WTC11 (cell line): Measurements from ENCODE around the gene EDARADD. TPM values are rescaled to one million over a fixed set of nuclear protein-coding genes. Genes with fewer than 3 reads are reported as not detected.

Source experiments
- ATAC-seq: fragments of 200-7000 bp; cut with Tn5 transposase; 2 replicates; pipeline ENCODE4 v1.10.0; 2021; ENCODE audit warnings: mild to moderate bottlenecking, moderate library complexity
- CTCF ChIA-PET: fragments of 300-600 bp; sonication (Branson Sonifier 250); formaldehyde crosslinking; loops from one replicate; lab custom pipeline; 2021; ENCODE audit warnings: antibody characterized with exemption; lab: Charles Lee
- POLR2A ChIA-PET: fragments of 350-600 bp; sonication (Branson Sonifier 250); formaldehyde crosslinking; loops from one replicate; lab custom pipeline; 2021; ENCODE audit warnings: antibody characterized with exemption; lab: Charles Lee
- DNase-seq: peaks from one replicate; pipeline ENCODE4 v3.0.0; 2021; ENCODE audit warnings: low spot score
- H3K27ac Mint-ChIP-seq: 2 replicates; pipeline ENCODE4 v1.8.0; 2021; ENCODE audit warnings: mixed read lengths
- H3K27me3 Mint-ChIP-seq: 2 replicates; pipeline ENCODE4 v1.8.0; 2021; ENCODE audit warnings: low read depth, mild to moderate bottlenecking, moderate library complexity, mixed read lengths
- H3K36me3 Mint-ChIP-seq: 2 replicates; pipeline ENCODE4 v1.8.0; 2021; ENCODE audit warnings: mixed read lengths
- H3K4me1 Mint-ChIP-seq: 2 replicates; pipeline ENCODE4 v1.8.0; 2022; ENCODE audit warnings: mixed read lengths
- H3K4me3 Mint-ChIP-seq: 2 replicates; pipeline ENCODE4 v1.8.0; 2021; ENCODE audit warnings: mild to moderate bottlenecking, moderate library complexity, mixed read lengths
- H3K9me3 Mint-ChIP-seq: 2 replicates; pipeline ENCODE4 v1.8.0; 2021; ENCODE audit warnings: mixed read lengths
- ARID4B ChIP-seq: sonication (generic); formaldehyde crosslinking; IDR thresholded peaks from 2 replicates; pipeline ENCODE4 v1.8.0; 2023; ENCODE audit warnings: missing genetic modification reagents, mild to moderate bottlenecking, borderline replicate concordance
- ATF1 ChIP-seq: sonication (generic); formaldehyde crosslinking; IDR thresholded peaks from 2 replicates; pipeline ENCODE4 v1.8.1; 2023; ENCODE audit warnings: mild to moderate bottlenecking, moderate library complexity, missing genetic modification reagents
- CDX4 ChIP-seq: fragments of 250-450 bp; sonication (Bioruptor Pico); IDR thresholded peaks from 2 replicates; pipeline ENCODE4 v1.9.0; 2021; ENCODE audit warnings: moderate library complexity, mild to moderate bottlenecking, inconsistent platforms, borderline replicate concordance
- EMX1 ChIP-seq: fragments of 250-450 bp; sonication (Bioruptor Pico); IDR thresholded peaks from 2 replicates; pipeline ENCODE4 v1.8.0; 2021; ENCODE audit warnings: mild to moderate bottlenecking
- ETV6 ChIP-seq: sonication (generic); formaldehyde crosslinking; IDR thresholded peaks from 2 replicates; pipeline ENCODE4 v1.8.1; 2022; ENCODE audit warnings: mild to moderate bottlenecking, missing genetic modification reagents
- FOXJ3 ChIP-seq: sonication (generic); formaldehyde crosslinking; IDR thresholded peaks from 2 replicates; pipeline ENCODE4 v1.9.0; 2021; ENCODE audit warnings: missing genetic modification reagents, mild to moderate bottlenecking, borderline replicate concordance
- GABPB1 ChIP-seq: sonication (generic); formaldehyde crosslinking; IDR thresholded peaks from 2 replicates; pipeline ENCODE4 v1.8.1; 2023; ENCODE audit warnings: mild to moderate bottlenecking, missing genetic modification reagents
- GRHL2 ChIP-seq: fragments of 250-450 bp; sonication (Bioruptor Pico); IDR thresholded peaks from 2 replicates; pipeline ENCODE4 v1.8.0; 2022; ENCODE audit warnings: mild to moderate bottlenecking, moderate library complexity; ENCODE audit not compliant: insufficient replicate concordance, severe bottlenecking
- JUN ChIP-seq: sonication (generic); formaldehyde crosslinking; IDR thresholded peaks from 2 replicates; pipeline ENCODE4 v1.8.0; 2023; ENCODE audit warnings: mild to moderate bottlenecking, missing genetic modification reagents
- KAT7 ChIP-seq: sonication (generic); formaldehyde crosslinking; IDR thresholded peaks from 2 replicates; pipeline ENCODE4 v1.8.1; 2023; ENCODE audit warnings: missing genetic modification reagents, mild to moderate bottlenecking, borderline replicate concordance
- MLX ChIP-seq: sonication (generic); formaldehyde crosslinking; IDR thresholded peaks from 2 replicates; pipeline ENCODE4 v1.8.1; 2023; ENCODE audit warnings: mild to moderate bottlenecking, missing genetic modification reagents, moderate library complexity
- NFATC4 ChIP-seq: fragments of 250-450 bp; sonication (Bioruptor Pico); IDR thresholded peaks from 2 replicates; pipeline ENCODE4 v1.9.0; 2021; ENCODE audit warnings: mild to moderate bottlenecking
- NFYB ChIP-seq: sonication (generic); formaldehyde crosslinking; conservative IDR thresholded peaks from 2 replicates; pipeline ENCODE4 v1.8.0; 2022; ENCODE audit warnings: low read depth, missing genetic modification reagents
- NR3C1 ChIP-seq: sonication (generic); formaldehyde crosslinking; conservative IDR thresholded peaks from 2 replicates; pipeline ENCODE4 v1.8.1; 2023; ENCODE audit warnings: low read depth, mild to moderate bottlenecking, missing genetic modification reagents
- SOX15 ChIP-seq: fragments of 250-450 bp; sonication (Bioruptor Pico); IDR thresholded peaks from 2 replicates; pipeline ENCODE4 v1.9.0; 2021; ENCODE audit warnings: mild to moderate bottlenecking
- ZNF232 ChIP-seq: sonication (generic); formaldehyde crosslinking; IDR thresholded peaks from 2 replicates; pipeline ENCODE4 v1.8.0; 2022; ENCODE audit warnings: mild to moderate bottlenecking, missing genetic modification reagents
- ZNF396 ChIP-seq: fragments of 250-450 bp; sonication (Bioruptor Pico); IDR thresholded peaks from 2 replicates; pipeline ENCODE4 v1.8.0; 2021; ENCODE audit warnings: mild to moderate bottlenecking, moderate library complexity, borderline replicate concordance
- ZNF671 ChIP-seq: fragments of 250-450 bp; sonication (Bioruptor Pico); IDR thresholded peaks from 2 replicates; pipeline ENCODE4 v1.8.0; 2021; ENCODE audit warnings: mild to moderate bottlenecking
- total RNA-seq: library from RNA; stranded (reverse); gene quantifications from 3 replicates; pipeline ENCODE4 v1.2.3, GENCODE V29; 2021
- TF ChIP-seq, protein P1 (sequence below): sonication (generic); formaldehyde crosslinking; IDR thresholded peaks from 2 replicates; pipeline ENCODE4 v1.8.1; 2022; ENCODE audit warnings: missing genetic modification reagents, borderline replicate concordance
- TF ChIP-seq, protein P2 (sequence below): sonication (generic); formaldehyde crosslinking; IDR thresholded peaks from 2 replicates; pipeline ENCODE4 v1.8.0; 2022; ENCODE audit warnings: mild to moderate bottlenecking, missing genetic modification reagents
- TF ChIP-seq, protein P3 (sequence below): sonication (generic); formaldehyde crosslinking; IDR thresholded peaks from 2 replicates; pipeline ENCODE4 v1.8.0; 2022; ENCODE audit warnings: mild to moderate bottlenecking, missing genetic modification reagents
- TF ChIP-seq, protein P4 (sequence below): fragments of 250-450 bp; sonication (Bioruptor Pico); IDR thresholded peaks from 2 replicates; pipeline ENCODE4 v1.8.0; 2021; ENCODE audit warnings: mild to moderate bottlenecking

The EDARADD gene
- total RNA-seq, 1 experiment from 2014 or later = 5.0 TPM

DNA sequence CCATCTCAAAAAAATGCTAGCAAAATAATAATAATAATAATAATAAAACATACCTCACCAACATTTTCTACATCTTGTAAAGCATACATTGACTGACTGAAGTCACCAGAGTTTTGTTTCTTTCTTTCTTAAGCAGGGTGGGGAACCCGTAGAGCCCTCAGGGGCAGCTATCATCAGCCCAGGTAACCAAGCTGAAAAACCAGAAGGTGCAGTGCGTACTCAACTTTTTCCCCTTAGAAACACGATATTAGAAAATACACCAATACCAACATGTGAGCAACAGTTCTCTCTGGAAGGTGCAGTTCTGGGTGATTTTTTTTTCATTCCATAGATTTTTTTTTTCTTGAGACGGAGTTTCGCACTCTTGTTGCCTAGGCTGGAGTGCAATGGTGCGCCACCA is 75.4 kb downstream of the EDARADD start (continued):
- TF ChIP-seq NFATC4 (CRISPR knock-in tag) (no peak), ETV6 (CRISPR knock-in tag) (no peak), ATF1 (CRISPR knock-in tag) (no peak), JUN (CRISPR knock-in tag) (no peak), CDX4 (CRISPR knock-in tag) (no peak), GRHL2 (CRISPR knock-in tag) (no peak), ZNF232 (no peak)
- TF ChIP-seq, protein P1, sequence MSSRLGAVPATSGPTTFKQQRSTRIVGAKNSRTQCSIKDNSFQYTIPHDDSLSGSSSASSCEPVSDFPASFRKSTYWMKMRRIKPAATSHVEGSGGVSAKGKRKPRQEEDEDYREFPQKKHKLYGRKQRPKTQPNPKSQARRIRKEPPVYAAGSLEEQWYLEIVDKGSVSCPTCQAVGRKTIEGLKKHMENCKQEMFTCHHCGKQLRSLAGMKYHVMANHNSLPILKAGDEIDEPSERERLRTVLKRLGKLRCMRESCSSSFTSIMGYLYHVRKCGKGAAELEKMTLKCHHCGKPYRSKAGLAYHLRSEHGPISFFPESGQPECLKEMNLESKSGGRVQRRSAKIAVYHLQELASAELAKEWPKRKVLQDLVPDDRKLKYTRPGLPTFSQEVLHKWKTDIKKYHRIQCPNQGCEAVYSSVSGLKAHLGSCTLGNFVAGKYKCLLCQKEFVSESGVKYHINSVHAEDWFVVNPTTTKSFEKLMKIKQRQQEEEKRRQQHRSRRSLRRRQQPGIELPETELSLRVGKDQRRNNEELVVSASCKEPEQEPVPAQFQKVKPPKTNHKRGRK = no peak

- DNase-seq (no peak), ATAC-seq (no peak)
- Mint-ChIP-seq H3K9me3 (no peaks in the 10 kb centered on the region), H3K27me3 (no peaks in the 10 kb centered on the region), H3K27ac (no peak overlapping the region), H3K4me1 (peaks cover 29% of the 10 kb centered on the region), H3K36me3 (no peaks in the 10 kb centered on the region), H3K4me3 (no peak overlapping the region)
- ChIA-PET CTCF (no interaction called here), POLR2A (no interaction called here)
- TF ChIP-seq ZNF396 (CRISPR knock-in tag) (no peak), GRHL2 (CRISPR knock-in tag) (no peak), SOX15 (CRISPR knock-in tag) (no peak), ZNF671 (CRISPR knock-in tag) (no peak), NR3C1 (CRISPR knock-in tag) (no peak), GABPB1 (CRISPR knock-in tag) (no peak), EMX1 (CRISPR knock-in tag) (no peak), MLX (CRISPR knock-in tag) (no peak)
- TF ChIP-seq, protein P2, sequence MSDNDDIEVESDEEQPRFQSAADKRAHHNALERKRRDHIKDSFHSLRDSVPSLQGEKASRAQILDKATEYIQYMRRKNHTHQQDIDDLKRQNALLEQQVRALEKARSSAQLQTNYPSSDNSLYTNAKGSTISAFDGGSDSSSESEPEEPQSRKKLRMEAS = no peak
- TF ChIP-seq, protein P3, sequence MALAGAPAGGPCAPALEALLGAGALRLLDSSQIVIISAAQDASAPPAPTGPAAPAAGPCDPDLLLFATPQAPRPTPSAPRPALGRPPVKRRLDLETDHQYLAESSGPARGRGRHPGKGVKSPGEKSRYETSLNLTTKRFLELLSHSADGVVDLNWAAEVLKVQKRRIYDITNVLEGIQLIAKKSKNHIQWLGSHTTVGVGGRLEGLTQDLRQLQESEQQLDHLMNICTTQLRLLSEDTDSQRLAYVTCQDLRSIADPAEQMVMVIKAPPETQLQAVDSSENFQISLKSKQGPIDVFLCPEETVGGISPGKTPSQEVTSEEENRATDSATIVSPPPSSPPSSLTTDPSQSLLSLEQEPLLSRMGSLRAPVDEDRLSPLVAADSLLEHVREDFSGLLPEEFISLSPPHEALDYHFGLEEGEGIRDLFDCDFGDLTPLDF (CRISPR knock-in tag) = no peak
Observed at GRCh38 chr1:236471096-236471495, 77.0 kb downstream of the EDARADD start.

GRCh38 chr1:236471653-236472052 is 77.6 kb downstream of the EDARADD start:
- Mint-ChIP-seq H3K9me3 (no peaks in the 10 kb centered on the region), H3K4me1 (peaks cover 29% of the 10 kb centered on the region), H3K27me3 (no peaks in the 10 kb centered on the region), H3K4me3 (no peak overlapping the region), H3K36me3 (no peaks in the 10 kb centered on the region), H3K27ac (no peak overlapping the region)
- POLR2A ChIA-PET = no interaction called here
- DNase-seq (no peak), ATAC-seq (peak; percentile 53; the same call in 1 of the 2 replicates)
- CTCF ChIA-PET = no interaction called here
- no peak for TF ChIP-seq ARID4B (CRISPR knock-in tag)
- TF ChIP-seq ETV6 (CRISPR knock-in tag) = no peak
- TF ChIP-seq FOXJ3 (CRISPR knock-in tag) = no peak
- TF ChIP-seq NFYB (CRISPR knock-in tag) = no peak
- no peak for TF ChIP-seq SOX15 (CRISPR knock-in tag)
- TF ChIP-seq, protein P4, sequence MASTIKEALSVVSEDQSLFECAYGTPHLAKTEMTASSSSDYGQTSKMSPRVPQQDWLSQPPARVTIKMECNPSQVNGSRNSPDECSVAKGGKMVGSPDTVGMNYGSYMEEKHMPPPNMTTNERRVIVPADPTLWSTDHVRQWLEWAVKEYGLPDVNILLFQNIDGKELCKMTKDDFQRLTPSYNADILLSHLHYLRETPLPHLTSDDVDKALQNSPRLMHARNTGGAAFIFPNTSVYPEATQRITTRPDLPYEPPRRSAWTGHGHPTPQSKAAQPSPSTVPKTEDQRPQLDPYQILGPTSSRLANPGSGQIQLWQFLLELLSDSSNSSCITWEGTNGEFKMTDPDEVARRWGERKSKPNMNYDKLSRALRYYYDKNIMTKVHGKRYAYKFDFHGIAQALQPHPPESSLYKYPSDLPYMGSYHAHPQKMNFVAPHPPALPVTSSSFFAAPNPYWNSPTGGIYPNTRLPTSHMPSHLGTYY (CRISPR knock-in tag) = no peak
- TF ChIP-seq KAT7 = no peak
